NCI-H345 treated with DMSO at 0.1 percent for 48 hours (cell line): ENCODE measurements around the gene LRP1B.

ENCODE experiments used
- DNase-seq: peaks from one replicate; lab custom pipeline; 2025; ENCODE audit not compliant: unreplicated experiment; lab: John Stamatoyannopoulos, UW

Gene LRP1B

GRCh38 chr2:141959941-141960340 is 170.9 kb downstream of the LRP1B start:
- DNase-seq = no peak

DNA sequence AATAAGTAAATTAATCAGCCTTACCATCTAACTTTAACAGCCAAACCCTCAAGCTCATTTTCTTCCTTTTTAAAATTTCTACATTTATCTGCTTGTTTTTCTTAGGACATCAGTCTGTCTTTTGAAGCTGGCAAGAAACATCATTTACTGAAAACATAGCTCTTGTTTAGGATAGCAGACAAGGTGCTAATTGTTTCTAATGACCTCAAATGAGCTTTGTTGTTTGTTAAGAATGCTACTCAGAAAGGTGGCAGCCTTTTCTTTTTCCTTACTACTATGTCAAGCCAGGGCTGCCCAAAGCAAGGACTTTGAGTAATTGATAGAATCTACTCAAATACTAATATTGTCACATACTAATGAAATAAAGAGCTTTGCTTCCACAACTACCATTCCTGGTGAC is 171.8 kb downstream of the LRP1B start:
- no peak for DNase-seq

GRCh38 chr2:141957827-141958450 is 172.9 kb downstream of the LRP1B start:
- DNase-seq = no peak

DNA sequence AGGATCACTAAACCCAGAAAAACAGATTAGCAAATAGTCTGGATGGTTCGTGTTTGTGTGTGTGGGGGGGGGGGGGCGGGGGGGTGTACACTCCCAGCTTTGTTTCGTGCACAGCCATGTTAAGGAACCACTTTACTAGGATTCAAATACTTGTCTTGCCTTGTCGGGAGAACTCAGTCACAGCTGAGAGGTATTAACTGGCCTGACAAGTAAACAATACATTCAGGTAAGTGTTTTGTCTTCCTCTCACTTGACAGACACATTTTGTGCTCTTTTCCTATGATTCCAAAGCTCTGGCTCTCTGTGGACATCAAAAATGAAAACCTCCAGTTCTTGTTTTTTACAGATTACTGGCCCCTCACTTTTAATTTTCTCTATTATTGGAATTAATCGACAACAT is 173.5 kb downstream of the LRP1B start:
- DNase-seq = peak; percentile 14

- no peak for DNase-seq
These were observed 183.3 kb downstream of the LRP1B start for GRCh38 chr2:141947396-141948114.

DNA sequence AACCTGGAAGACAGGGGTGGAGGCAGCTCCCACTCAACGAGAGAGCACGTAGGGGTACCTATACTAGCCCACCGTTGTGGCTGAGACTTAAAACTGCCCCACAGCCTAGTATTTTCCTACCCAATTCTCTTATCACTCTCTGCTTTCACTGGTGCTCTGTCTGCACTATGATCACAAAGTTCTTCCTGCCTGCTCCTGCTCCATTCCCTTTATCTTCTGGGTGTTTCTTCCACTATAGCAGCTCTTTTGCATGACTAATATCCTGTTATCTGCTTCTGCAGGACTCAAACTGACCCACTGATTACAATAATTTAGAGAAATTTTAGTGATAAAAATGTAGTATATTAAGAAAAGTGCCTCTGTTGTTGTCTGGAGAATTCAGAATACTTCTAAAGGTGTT is 184.8 kb downstream of the LRP1B start:
- no peak for DNase-seq

DNA sequence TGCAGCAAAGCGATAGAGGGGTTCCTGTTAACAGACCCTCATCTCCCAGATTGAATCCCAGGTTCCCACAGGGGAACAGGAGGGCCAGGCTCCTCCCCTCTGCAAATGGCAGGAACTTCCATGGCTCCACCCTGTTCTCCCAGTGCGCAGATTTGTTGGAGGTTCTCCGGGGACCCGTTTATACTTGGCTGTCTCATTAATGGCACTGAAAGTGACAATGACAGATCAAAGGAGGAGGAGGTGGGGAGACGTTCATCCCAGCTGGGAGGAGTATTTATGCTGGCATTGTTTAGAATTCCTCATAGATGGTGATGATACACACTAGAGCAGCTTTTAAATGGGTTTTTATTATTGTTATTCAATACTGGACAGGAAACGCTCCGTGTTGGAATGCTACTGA is 186.9 kb downstream of the LRP1B start:
- no peak for DNase-seq

DNA sequence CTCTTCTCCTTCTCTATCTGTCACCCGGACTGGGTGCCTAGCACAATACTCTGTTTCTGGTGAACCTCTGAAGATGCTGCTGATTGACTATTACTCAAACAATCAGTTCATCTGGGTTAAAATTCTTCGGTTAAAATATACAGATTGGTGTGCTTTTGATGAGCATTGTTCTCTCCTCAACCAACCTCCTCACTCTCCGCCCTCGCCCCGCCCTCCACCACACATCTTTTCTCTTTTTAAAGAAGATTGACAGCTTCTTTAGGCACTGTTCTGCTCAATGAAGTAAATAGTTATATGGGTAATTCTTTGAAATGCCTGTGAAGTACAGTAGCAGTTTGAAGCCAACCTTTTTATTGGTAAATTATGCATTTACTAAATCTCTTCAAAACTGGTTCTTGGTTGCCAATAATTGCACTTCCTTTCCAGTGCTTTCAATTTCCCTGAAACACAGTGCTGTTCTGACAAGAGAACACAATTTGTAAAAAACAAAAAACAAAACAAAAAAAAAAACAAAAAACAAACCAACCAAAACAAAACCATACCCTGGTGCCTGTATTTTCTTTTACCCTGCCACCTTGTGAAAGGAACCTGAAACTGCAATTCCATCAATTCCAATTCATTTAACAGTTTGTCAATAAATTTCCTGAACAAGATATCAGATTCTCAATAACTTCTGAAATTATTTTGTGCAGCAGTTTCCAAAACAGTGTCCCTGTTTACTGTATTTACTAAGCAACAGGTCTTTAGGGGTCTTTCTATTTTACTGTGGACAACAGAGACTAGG is 188.6 kb downstream of the LRP1B start:
- no peak for DNase-seq

DNA sequence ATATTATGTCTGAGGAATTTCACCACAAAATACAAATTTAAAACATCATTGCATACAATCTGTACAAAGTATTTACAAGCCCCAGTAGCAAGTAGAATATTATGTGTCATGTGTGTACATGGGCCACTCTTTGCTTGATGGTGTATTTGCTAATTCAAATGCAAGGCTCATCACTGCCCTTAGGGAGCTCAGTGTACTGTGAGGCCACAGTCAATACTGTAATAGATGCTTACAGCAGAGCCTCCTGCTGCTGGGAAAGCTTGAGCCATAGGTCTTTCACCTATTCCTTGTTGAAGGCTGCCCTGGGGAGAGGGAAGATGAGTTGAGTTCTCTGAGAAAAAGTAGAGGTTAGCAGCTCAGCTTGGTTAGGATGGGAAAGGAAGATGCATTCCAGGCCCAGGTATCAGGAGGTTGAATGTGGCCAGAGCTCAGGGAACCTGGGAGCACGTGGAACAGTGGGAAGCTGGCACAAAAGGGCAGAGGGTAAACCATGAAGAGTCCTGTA is 189.6 kb downstream of the LRP1B start:
- no peak for DNase-seq

- DNase-seq = no peak
These were observed 190.1 kb downstream of the LRP1B start for GRCh38 chr2:141940709-141941108.

GRCh38 chr2:141933226-141933625 is 197.6 kb downstream of the LRP1B start:
- DNase-seq = no peak

DNA sequence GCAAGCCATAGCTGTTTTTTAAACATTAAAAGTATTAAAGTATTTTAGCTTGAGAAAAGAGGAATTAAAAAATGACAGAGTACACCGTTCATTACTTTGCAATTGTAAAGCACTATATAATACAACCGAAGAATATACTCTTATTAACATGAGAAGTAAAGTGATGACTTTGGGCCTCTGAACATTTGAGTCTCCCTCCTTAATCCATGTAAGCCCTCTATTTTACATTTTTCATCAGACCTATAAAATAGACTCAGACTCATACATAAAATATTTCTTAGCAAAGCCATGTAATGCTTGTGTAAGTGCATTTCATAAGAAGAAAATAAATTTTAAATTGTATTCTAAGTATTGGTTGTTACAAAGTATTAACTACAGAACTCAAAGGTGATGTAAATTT is 198.6 kb downstream of the LRP1B start:
- no peak for DNase-seq

DNA sequence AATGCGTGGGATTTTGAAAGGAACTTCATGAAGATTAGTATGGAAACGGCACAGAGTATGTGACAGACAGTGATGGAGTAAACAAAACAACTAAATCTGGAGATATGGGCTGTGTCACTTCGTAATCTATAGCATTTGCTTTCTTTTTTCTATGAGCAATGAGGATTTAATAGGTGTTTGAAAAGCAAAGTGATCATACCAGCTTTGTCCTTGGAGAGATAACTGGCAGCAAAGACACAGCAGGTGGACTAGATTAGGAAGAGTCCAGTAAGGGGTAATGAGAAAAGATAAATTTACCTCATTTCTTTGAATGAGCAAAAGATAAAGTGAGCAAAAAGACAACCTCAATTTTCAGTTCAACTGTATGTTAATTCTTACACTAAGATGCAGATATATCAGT is 199.0 kb downstream of the LRP1B start:
- DNase-seq = no peak

GRCh38 chr2:141930803-141931202 is 200.0 kb downstream of the LRP1B start:
- no peak for DNase-seq

DNA sequence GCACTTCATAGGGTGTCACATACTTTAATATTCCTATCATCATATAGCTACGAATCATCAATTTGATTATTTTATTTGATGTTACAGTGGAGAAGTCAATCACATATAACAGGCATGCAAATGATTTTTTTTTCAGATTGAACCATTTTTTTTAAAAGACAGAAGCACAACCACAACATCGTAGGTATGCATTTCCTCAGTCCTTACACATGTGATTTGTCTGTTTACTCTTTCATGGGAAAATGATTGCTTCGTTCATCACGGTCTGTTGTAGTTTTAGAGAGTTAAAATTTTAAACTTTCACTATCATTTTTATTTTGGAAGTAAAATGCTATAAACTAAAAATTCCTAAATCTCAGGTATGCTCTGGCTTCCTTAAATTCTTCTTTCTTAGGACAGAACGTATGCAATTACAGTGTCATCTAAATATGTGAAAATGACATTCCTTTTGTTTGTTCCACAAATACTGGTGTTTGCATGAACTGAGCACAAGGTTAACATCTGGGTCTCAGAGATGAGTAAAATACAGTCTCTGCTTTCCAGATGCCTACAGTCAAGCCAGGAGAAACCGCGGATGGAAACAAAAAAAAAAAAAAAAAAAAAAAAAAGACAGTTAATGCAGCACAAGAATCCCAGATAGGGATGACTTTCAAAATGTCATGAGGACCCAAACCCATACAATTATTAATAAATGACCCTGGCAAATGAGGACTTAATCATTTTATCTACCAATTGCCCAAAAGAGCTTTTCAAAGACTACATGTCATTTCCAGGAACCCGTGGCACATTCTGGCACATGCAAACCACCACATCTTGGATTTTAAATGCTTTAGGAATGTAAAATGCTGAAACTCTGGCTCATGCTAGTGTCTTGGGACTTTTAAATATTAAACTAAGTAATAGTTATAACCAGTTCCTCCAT is 201.2 kb downstream of the LRP1B start:
- DNase-seq = no peak

GRCh38 chr2:141928476-141928875 is 202.3 kb downstream of the LRP1B start:
- DNase-seq = no peak

DNA sequence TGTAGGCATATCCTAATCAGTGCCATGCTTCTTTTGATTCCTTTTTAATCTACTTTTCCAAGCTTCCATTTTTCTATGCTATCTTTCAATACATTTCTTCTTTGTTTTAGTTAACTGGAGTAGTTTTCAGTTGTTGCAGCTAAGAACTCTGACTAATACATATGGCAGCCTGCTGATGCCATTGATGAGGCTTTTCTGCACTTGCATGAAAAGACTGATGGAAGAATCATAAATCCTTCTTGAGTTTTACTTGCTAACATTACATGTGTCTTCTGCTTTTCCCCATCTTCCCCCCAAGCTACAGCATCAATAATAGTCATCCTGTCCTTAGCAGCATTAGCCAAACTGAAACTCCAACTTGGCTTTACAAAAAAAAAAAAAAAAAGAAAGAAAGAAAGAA is 203.3 kb downstream of the LRP1B start:
- DNase-seq = no peak

- DNase-seq = no peak
These were observed 205.3 kb downstream of the LRP1B start for GRCh38 chr2:141925511-141925910.

DNA sequence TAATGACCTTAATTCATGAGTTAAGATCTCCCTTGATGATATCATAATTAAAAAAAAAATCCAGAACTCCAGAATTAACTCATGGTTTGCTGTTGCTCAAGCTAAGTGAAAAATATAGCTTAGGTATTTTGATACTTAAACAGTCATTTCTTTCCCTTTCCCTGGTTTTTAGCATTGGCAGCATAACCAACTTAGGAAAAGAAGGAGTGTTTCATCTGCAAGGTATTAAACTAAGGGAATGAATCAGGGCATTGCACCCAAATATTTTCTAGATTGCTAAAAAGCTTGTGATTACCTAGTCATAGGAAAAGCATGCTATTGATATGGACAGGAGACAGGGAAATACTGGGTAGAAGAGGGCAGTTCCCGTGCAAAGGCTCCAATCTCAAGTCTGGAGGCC is 207.2 kb downstream of the LRP1B start:
- DNase-seq = no peak

DNA sequence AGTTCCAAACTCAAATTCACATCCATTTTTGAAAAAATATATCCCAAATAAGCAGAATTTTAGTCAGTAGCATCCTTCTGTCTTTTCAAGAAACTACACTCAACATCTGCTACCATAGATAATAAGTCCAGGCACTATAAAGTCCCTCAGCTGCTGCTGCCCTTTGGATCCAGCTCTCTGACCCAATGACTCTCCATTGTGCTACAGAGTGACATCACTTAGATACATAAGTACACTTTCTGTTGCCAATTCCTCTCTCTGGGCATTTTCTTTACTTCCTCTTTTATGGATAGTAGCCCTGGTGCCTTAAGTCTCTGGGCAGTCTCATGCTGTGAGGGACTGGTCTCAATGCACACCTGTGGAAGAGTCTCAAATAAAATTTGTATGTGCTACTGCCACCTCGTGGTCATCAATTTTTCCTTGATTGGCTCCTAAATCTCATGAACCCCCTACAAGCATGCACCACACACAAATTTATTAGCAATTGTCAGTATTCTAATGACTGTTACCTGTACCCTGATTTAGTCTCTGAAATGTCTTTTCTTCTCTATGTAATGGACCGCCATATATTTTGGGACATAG is 219.2 kb downstream of the LRP1B start:
- no peak for DNase-seq

- no peak for DNase-seq
These were observed 224.1 kb downstream of the LRP1B start for GRCh38 chr2:141906678-141907077.
